HG03108 (cell line): ENCODE measurements around the gene ACAP1.

Source experiments
- ATAC-seq: cut with Tn5 transposase; IDR thresholded peaks from one replicate; pipeline ENCODE4 v1.9.1; 2021; ENCODE audit warnings: moderate library complexity; ENCODE audit not compliant: unreplicated experiment

The ACAP1 gene

DNA sequence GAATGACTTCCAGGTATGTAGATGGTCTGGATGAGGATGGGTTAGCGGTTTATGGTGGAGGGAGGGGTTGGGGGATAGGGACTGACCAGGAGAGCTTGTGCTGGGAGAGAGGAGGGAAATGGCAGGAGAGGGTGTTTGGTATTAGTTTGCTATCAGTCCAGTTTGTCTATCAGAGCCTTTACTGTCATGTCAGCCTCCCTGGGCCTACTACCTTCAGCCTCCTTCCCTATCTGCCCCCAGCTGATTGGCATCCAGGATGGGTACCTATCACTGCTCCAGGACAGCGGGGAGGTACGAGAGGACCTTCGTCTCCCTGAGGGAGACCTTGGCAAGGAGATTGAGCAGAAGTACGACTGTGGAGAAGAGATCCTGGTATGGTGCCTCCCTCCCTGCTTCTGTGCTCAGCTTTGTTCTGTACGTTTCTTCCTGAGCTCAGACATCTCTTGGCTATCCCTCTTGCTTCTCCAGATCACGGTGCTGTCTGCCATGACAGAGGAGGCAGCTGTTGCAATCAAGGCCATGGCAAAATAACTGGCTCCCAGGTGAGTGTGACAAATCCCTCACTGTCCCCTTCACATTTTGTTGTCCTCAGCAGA is 25.1 kb upstream of the ACAP1 start:
- ATAC-seq, result no peak

DNA sequence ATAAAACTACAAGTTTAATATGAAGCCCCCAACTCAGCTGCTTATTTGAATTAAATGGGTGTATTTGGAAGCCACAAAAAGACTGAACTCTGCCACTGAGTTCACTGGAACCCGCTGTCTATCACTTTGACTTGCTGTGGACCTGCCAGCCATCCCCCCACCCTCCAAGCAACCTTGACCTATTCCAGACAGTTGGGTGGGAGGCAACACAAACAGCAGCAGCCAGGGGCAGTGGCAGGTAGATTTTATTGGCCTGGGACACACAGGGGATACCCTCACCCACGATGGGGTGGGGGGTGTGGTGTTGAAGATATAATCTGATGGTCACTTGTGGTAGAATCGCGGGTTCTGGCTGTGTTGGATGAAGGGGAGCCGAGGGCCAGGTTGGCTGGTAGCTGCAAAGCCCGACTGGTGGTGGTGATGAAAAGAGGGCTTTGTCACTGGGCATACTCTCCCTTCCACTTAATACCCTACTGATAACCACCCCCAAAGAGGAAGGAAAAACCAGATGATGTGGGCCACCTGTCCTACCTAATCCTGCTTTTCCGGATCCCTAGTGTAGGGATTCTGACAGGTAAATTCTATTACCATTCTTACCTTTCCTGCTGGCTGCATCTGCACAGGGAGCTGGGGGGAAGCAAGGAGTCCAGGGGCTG is 23.8 kb upstream of the ACAP1 start:
- no peak for ATAC-seq

DNA sequence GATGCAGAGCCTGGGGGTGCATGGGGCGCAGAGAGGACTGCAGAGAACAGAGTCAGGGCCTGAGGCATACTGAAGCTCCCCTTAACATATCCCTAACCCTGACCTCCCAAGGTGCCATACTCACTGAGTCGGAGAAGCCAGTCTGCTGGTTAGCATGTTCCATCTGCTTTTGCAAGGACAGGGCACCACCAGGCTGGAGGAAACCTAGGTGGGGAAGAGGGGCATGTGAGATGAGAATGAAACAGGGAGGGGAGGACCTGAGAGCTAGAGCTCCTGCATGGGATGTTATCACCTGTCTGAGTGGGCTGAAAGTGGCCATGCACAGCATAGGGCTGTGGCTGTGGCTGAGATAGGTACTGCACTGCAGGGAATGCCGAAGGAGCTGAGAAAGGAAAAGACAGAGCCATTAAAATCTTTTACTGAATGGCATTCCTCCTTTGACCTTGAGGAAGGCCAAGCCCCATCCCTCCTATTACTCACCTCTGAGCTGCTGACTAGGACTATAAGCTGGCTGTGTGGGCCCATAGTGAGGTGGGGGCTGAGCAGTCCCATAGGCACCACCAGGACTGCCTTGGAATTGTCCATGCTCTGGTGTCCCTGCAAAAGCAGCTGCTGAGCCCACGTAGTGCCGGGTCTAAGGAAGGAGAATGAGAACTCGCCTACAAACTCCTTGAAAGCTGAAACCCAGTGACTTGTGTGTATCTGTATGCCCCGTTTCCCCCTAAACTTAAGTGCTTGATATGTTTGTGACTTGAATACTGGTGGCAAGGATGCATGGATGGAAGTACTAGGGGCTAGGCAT is 23.0 kb upstream of the ACAP1 start:
- ATAC-seq, result no peak

GRCh38 chr17:7313890-7314718 is 22.2 kb upstream of the ACAP1 start:
- no peak for ATAC-seq

- peak; percentile 63 for ATAC-seq
Observed at GRCh38 chr17:7314719-7315569, 21.4 kb upstream of the ACAP1 start, which contains the start of gene GPS2. Gene GPS2 (minus strand): TSS chr17:7315360. CDS start chr17:7315052, 308 bp downstream.

DNA sequence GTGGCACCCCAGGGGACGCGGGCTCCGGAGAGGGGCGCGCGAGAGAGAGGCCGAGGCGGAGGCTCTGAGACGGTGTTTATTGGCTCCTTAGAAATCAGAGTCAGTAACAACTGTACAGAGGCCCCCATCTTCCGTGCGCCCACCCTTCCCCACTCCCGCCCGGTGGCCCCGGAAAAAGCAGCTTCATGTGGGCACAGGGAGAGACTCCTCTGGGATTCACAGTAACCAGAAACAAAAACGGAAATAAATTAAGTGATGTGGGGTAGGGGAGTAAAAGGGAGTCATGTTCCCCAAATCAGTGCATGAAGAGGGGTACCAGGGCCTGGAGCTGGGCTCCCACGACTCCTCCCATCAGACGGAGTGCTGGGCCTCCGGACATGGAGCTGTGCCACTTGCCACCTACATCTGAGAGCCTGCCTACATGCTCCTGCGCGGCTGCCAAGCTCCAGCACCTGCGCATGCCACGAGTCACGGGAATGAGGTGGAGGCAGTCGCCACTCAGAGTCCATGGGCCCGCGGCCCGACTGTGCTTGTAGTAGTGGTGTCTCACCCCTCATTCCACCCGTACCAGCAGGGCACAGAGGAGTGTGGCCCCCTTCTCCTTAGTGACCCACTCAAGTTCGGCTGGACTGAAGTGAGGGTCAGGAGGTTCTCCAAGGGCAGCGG is 20.6 kb upstream of the ACAP1 start:
- no peak for ATAC-seq

GRCh38 chr17:7317161-7317803 is 19.0 kb upstream of the ACAP1 start:
- no peak for ATAC-seq

DNA sequence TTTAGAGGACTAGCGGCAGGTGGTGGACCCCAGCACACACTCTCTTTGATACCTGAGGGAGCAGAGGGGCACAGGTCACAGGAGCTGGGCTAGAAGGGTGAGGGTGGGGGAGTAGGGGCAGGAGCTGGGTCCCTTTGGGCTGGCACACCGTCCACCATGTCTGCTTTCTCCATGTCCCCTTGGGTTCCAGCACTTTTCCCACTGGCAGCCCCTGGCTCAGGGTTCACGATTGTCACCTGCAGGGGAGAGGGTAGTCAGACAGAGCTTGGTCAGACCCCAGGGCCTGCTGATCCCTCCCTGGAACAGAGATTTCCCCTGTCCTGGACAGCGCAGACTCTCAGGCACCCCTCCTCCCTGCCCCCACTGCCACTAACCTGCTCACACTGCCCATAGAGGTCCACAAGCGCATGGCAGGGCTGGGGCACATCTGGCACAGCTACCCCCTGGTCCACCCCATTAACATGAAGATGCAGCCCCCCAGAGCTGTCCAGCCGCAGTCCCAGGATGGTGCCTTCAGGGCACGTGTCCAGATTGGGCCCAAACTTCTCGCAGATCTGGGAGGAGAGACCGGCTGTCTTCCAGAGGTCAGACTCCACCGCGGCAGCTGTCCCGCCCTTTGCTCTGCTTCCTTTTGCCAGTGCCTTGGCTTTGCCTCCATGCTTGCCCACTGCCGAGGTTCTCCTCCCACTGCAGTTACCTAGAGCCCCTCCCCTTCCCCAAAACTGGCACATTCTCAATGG is 18.0 kb upstream of the ACAP1 start:
- no peak for ATAC-seq

DNA sequence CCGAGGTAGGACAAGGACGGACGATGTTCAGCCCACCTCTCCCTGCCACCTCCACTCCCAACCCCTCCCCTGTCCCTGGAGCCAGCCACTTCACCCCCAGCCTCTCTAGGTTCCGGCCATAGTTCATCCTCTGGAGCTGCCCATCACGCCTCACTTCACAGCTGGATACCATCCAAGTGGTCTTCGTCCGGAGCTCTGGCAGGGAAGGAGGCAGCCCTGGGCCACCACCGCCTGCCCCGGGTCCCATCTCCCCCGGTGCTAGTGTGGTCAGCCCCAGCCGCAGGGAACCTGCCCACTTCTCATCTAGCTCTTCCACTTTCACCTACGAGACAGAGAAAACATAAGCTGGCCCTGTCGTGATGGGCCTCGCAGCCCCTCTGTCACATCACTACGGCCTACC is 14.9 kb upstream of the ACAP1 start:
- ATAC-seq, result no peak

DNA sequence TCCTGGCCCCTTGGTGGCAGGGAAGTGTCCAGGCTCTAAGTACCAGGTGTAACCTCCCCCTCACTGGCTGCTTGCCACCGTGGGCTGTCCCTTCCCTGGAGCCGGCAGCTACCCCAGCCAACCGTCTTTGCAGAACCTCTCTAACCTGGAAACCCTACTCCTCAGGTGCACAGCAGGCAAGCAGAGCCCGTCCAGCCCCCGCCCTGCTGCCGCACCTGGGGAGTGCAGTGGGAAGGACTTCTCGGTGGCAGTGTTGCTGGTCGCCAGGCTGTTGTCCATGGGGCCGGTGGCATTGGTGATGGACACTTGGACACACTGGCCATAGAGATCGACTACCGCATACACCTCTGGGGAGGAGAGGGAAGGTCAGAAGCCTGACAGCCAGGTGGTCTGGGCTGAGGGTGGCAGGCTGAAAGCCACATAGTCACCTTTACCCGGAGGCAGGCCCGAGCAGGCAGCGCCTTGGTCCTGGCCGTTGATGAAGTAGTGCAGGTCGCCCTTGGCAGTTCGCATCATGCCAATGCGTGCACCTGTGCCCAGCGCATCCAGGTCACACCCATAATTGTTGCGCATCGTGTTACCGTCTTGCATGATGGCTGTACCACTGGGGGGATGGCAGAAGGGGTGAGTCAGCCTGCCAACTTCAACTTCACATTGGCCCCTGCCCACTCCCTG is 13.7 kb upstream of the ACAP1 start:
- no peak for ATAC-seq

- ATAC-seq, result no peak
Observed at GRCh38 chr17:7323731-7324437, 12.4 kb upstream of the ACAP1 start.

DNA sequence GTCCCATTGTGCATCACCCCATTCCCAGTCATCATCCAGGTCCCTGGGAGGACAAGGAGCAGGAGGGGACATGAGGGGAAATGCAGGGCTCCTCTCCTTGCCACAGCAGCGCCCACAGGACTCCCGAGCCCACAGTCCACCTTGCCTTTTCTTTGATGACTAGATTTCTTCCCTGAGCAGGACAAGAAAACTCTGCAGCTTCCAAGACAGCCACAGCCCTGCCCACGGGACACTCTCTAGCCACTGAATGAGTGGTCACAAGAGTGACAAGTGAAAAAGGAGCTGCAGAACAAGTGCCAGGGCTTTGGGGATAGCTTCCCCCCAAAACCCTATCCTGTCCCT is 11.9 kb upstream of the ACAP1 start:
- ATAC-seq, result no peak

DNA sequence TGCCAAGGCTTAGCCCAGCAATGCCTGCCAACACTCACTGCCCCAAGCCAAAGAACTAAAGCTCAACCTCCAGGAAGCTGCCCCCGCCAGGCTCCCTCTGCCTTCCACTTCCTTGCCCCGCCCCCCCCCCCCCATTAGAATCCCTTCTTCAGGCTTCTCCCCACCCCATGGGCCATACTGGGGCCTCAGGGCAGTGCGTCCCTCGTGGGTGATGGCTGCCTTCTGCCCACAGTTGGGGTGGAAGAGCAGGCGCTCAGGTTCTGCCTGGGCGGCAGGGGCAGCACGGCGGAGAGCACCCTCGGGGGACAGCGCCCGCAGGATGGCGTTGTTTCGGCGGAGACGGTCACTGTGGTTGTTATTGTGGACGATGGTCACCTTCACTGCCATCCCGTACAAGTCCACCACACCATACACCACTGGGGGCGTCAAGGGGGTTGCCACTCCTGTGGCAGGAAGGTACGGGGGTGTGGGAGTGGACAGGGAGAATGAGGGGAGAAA is 11.2 kb upstream of the ACAP1 start:
- ATAC-seq, result no peak

- ATAC-seq, result no peak
Observed at GRCh38 chr17:7326186-7326585, 10.1 kb upstream of the ACAP1 start.

- ATAC-seq, result no peak
Observed at GRCh38 chr17:7327056-7327455, 9.3 kb upstream of the ACAP1 start.

- ATAC-seq, result no peak
Observed at GRCh38 chr17:7327501-7327900, 8.8 kb upstream of the ACAP1 start.

DNA sequence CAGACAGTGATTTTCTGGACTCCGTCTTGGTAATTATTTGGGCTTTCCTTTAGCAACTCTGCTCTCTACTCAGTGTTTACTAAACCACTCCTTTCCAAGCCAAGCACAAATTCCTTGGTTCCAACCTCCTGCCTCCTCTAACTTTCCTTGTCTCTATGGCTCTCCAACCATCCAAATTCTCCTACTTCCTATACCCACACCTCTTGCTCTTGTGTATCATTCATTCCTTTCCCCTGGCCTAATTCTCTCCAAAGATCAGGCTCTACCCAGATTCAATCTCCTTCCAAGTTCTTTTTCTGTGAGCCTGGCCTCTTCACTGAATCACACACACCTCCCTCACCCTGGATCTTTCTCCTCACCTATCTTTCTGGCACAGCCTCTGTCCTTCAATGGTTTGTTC is 8.3 kb upstream of the ACAP1 start:
- ATAC-seq, result no peak
